Suppressor macrophage treated with lipopolysaccharide for 4 hours (primary cell): ENCODE data around the gene CAB39.

Experiments
- DNase-seq: peaks from one replicate; pipeline ENCODE4 v3.0.0-alpha.2; 2020

Gene CAB39

GRCh38 chr2:230823264-230823964, 110.8 kb downstream of the CAB39 start:
- DNase-seq, result no peak

GRCh38 chr2:230824406-230824978, 111.8 kb downstream of the CAB39 start:
- DNase-seq, result peak; percentile 86

GRCh38 chr2:230825354-230825753, 112.7 kb downstream of the CAB39 start:
- DNase-seq, result no peak

- DNase-seq, result no peak
These were observed 115.2 kb downstream of the CAB39 start for GRCh38 chr2:230827774-230828271.

- peak; percentile 38 for DNase-seq
These were observed 115.8 kb downstream of the CAB39 start for GRCh38 chr2:230828272-230828961.

GRCh38 chr2:230829293-230829692, 116.7 kb downstream of the CAB39 start:
- DNase-seq, result no peak

GRCh38 chr2:230829959-230830358, 117.3 kb downstream of the CAB39 start:
- DNase-seq, result no peak

- DNase-seq, result peak; percentile 9
These were observed 117.8 kb downstream of the CAB39 start for GRCh38 chr2:230830428-230830827.

- no peak for DNase-seq
These were observed 127.7 kb downstream of the CAB39 start for GRCh38 chr2:230840301-230840700.

GRCh38 chr2:230842473-230842872, 129.8 kb downstream of the CAB39 start:
- DNase-seq, result no peak

GRCh38 chr2:230843132-230843531, 130.5 kb downstream of the CAB39 start:
- DNase-seq, result no peak

GRCh38 chr2:230846360-230846759, 133.7 kb downstream of the CAB39 start:
- DNase-seq, result no peak

GRCh38 chr2:230847883-230848388, 135.3 kb downstream of the CAB39 start:
- DNase-seq, result peak; percentile 93

GRCh38 chr2:230849633-230850357, 137.2 kb downstream of the CAB39 start:
- DNase-seq, result peak; percentile 66

GRCh38 chr2:230850358-230850658, 137.7 kb downstream of the CAB39 start:
- no peak for DNase-seq

GRCh38 chr2:230852113-230852512, 139.5 kb downstream of the CAB39 start:
- no peak for DNase-seq

- DNase-seq, result no peak
These were observed 149.1 kb downstream of the CAB39 start for GRCh38 chr2:230861552-230862255.

GRCh38 chr2:230862292-230862691, 149.7 kb downstream of the CAB39 start:
- no peak for DNase-seq

GRCh38 chr2:230863031-230863430, 150.4 kb downstream of the CAB39 start:
- DNase-seq, result no peak

- DNase-seq, result no peak
These were observed 150.9 kb downstream of the CAB39 start for GRCh38 chr2:230863442-230864121.

- DNase-seq, result no peak
These were observed 151.5 kb downstream of the CAB39 start for GRCh38 chr2:230864122-230864604.
